Trophoblast cell (in vitro differentiated cells and primary cell): ENCODE measurements around the gene B4GAT1.

Experiments
- DNase-seq, 2 donors: peaks; one replicate each; pipeline ENCODE4 v3.0.0-alpha.2; 2016
- H2AFZ ChIP-seq: 2 replicates; pipeline ENCODE4 v1.6.1; 2013; ENCODE audit warnings: low read length, moderate library complexity, mild to moderate bottlenecking; ENCODE audit not compliant: insufficient read depth, poor library complexity
- H2AK5ac ChIP-seq: 2 replicates; pipeline ENCODE4 v1.6.1; 2013; ENCODE audit warnings: mild to moderate bottlenecking, low read length
- H2BK120ac ChIP-seq: 2 replicates; pipeline ENCODE4 v1.6.1; 2013; ENCODE audit warnings: low read length, mild to moderate bottlenecking, moderate library complexity; ENCODE audit not compliant: insufficient read depth, poor library complexity
- H2BK12ac ChIP-seq: 2 replicates; pipeline ENCODE4 v1.6.1; 2013; ENCODE audit warnings: mild to moderate bottlenecking, low read length, moderate library complexity
- H2BK5ac ChIP-seq: 2 replicates; pipeline ENCODE4 v1.6.1; 2013; ENCODE audit warnings: low read length, low read depth, moderate library complexity, mild to moderate bottlenecking; ENCODE audit not compliant: poor library complexity
- H3K14ac ChIP-seq: 2 replicates; pipeline ENCODE4 v1.6.1; 2013; ENCODE audit warnings: mild to moderate bottlenecking, low read length
- H3K18ac ChIP-seq: 2 replicates; pipeline ENCODE4 v1.6.1; 2013; ENCODE audit warnings: mild to moderate bottlenecking, low read length
- H3K23ac ChIP-seq: 2 replicates; pipeline ENCODE4 v1.6.1; 2013; ENCODE audit warnings: low read length
- H3K27ac ChIP-seq: 2 replicates; pipeline ENCODE4 v1.5.1; 2013; ENCODE audit warnings: low read depth, mild to moderate bottlenecking, inconsistent platforms, low read length, moderate library complexity
- H3K27me3 ChIP-seq: 2 replicates; pipeline ENCODE4 v1.6.1; 2013; ENCODE audit warnings: inconsistent platforms, mild to moderate bottlenecking, low read length, moderate library complexity; ENCODE audit not compliant: insufficient read depth
- H3K36me3 ChIP-seq, 2 experiments: 1 replicate in 1 of 2; 2 replicates in 1 of 2; pipeline ENCODE4 v1.6.1; 2013; ENCODE audit warnings: low read length in 2 of 2, mild to moderate bottlenecking in 2 of 2, moderate library complexity in 1 of 2; ENCODE audit not compliant: insufficient read depth in 2 of 2, control insufficient read depth in 1 of 2
- H3K4ac ChIP-seq: 2 replicates; pipeline ENCODE4 v1.6.1; 2013; ENCODE audit warnings: low read depth, mild to moderate bottlenecking, low read length, moderate library complexity
- H3K4me1 ChIP-seq, 2 experiments: 1 replicate in 1 of 2; 2 replicates in 1 of 2; pipeline ENCODE4 v1.6.1; 2013; ENCODE audit warnings: low read length in 2 of 2, mild to moderate bottlenecking in 2 of 2, moderate library complexity in 1 of 2; ENCODE audit not compliant: insufficient read depth in 2 of 2, control insufficient read depth in 1 of 2
- H3K4me2 ChIP-seq: 2 replicates; pipeline ENCODE4 v1.6.1; 2013; ENCODE audit warnings: inconsistent platforms, mild to moderate bottlenecking, low read length, moderate library complexity
- H3K4me3 ChIP-seq: 2 replicates; pipeline ENCODE4 v1.5.1; 2013; ENCODE audit warnings: mild to moderate bottlenecking, low read depth, low read length, inconsistent platforms
- H3K79me1 ChIP-seq: one replicate; pipeline ENCODE4 v1.6.1; 2013; ENCODE audit warnings: low read length
- H3K79me2 ChIP-seq: 2 replicates; pipeline ENCODE4 v1.6.1; 2013; ENCODE audit warnings: low read length, mild to moderate bottlenecking; ENCODE audit not compliant: control insufficient read depth, insufficient read depth, poor library complexity
- H3K9ac ChIP-seq: 2 replicates; pipeline ENCODE4 v1.6.1; 2013; ENCODE audit warnings: mild to moderate bottlenecking, low read length
- H3K9me3 ChIP-seq: 2 replicates; pipeline ENCODE4 v1.6.1; 2013; ENCODE audit warnings: low read depth, mild to moderate bottlenecking, control low read depth, inconsistent platforms, low read length; ENCODE audit not compliant: insufficient read depth
- H4K12ac ChIP-seq: 2 replicates; pipeline ENCODE4 v1.6.1; 2013; ENCODE audit warnings: low read depth, mild to moderate bottlenecking, low read length, moderate library complexity
- H4K8ac ChIP-seq: 2 replicates; pipeline ENCODE4 v1.6.1; 2013; ENCODE audit warnings: low read depth, mild to moderate bottlenecking, low read length, moderate library complexity
- H4K91ac ChIP-seq: one replicate; pipeline ENCODE4 v1.6.1; 2013; ENCODE audit warnings: low read depth, mild to moderate bottlenecking, low read length, moderate library complexity
- WGBS: extraction: QIAGEN DNeasy Blood & Tissue Kit; methylation state at CpG from one replicate; pipeline ENCODE4 v1.1.7; 2013; ENCODE audit warnings: missing lambda C conversion rate; ENCODE audit not compliant: insufficient read length, insufficient coverage; ENCODE audit errors: extremely low coverage; 5-methylcytosine and 5-hydroxymethylcytosine counted together

The B4GAT1 gene

GRCh38 chr11:66317723-66318599, 29.5 kb downstream of the B4GAT1 start:
- Histone ChIP-seq H3K14ac (peak overlapping the region; percentile 82), H2BK120ac (peak overlapping the region; percentile 80), H2BK5ac (peak overlapping the region; percentile 17)

DNA sequence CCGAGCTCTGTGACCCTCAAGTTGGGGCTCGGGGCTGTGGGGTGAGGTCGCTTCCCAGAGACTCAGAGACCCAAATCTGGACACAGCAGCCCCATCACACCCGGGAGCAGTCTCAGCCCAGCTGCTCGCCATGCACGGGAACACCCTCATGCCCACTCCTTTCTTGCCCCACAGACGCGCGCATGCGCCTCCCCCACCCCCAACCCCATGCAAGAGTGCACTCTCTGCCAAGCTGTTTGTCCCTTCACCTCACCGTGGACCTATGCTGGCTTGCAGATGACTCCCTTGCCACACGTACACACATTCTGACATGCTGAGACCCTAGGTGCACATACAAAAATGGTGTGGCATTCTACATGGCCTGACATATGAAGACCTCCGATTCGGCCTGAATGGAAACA, 30.1 kb downstream of the B4GAT1 start:
- H3K18ac ChIP-seq: peak overlapping the region; percentile 93
- H3K4me3 ChIP-seq: no peak overlapping the region
- H3K4me2 ChIP-seq: peak overlapping the region; percentile 11
- peak overlapping the region; percentile 82 for H3K14ac ChIP-seq
- H4K8ac ChIP-seq: peak overlapping the region; percentile 40
- H3K4me1 ChIP-seq: peaks cover 37 to 43% of the 10 kb centered on the region in 2 experiments
- H3K79me2 ChIP-seq: no peaks in the 10 kb centered on the region
- DNase-seq: no peak
- no peaks in the 10 kb centered on the region for H3K27me3 ChIP-seq
- H3K4ac ChIP-seq: peak overlapping the region; percentile 42
- peak overlapping the region; percentile 83 for H2BK12ac ChIP-seq
- H2BK5ac ChIP-seq: peak overlapping the region; percentile 15
- H3K27ac ChIP-seq: peak overlapping the region; percentile 58
- peak overlapping the region; percentile 27 for H4K12ac ChIP-seq
- H2AK5ac ChIP-seq: peak overlapping the region; percentile 91
- H3K9me3 ChIP-seq: peaks cover 7% of the 10 kb centered on the region
- peaks cover 26% of the 10 kb centered on the region for H3K79me1 ChIP-seq
- peak overlapping the region; percentile 78 for H4K91ac ChIP-seq
- H3K9ac ChIP-seq: no peak overlapping the region
- H3K23ac ChIP-seq: no peak overlapping the region
- peak overlapping the region; percentile 83 for H2AFZ ChIP-seq
- H3K36me3 ChIP-seq: no peaks in the 10 kb centered on the region
- peak overlapping the region; percentile 80 for H2BK120ac ChIP-seq
- WGBS: no CpG with 5 or more reads among the region's 14 CpGs

More at GRCh38 chr11:66317723-66318599, 29.5 kb downstream of the B4GAT1 start:
- Histone ChIP-seq H3K27ac (peak overlapping the region; percentile 58), H3K4me3 (no peak overlapping the region), H3K23ac (no peak overlapping the region), H2AFZ (peak overlapping the region; percentile 83), H3K4ac (peak overlapping the region; percentile 42), H3K4me2 (peak overlapping the region; percentile 3), H3K79me1 (peaks cover 26% of the 10 kb centered on the region), H3K27me3 (no peaks in the 10 kb centered on the region), H4K91ac (peak overlapping the region; percentile 78), H3K4me1 (peaks cover 39 to 48% of the 10 kb centered on the region in 2 experiments), H3K9ac (no peak overlapping the region), H2AK5ac (peak overlapping the region; percentile 91), H4K8ac (peak overlapping the region; percentile 40), H3K9me3 (peaks cover 7% of the 10 kb centered on the region), H2BK12ac (peak overlapping the region; percentile 83), H3K18ac (peak overlapping the region; percentile 93), H3K36me3 (no peaks in the 10 kb centered on the region), H3K79me2 (no peaks in the 10 kb centered on the region), H4K12ac (peak overlapping the region; percentile 27)
- no CpG with 5 or more reads among the region's 16 CpGs for WGBS
- DNase-seq: peak; percentile 9 to 50

DNA sequence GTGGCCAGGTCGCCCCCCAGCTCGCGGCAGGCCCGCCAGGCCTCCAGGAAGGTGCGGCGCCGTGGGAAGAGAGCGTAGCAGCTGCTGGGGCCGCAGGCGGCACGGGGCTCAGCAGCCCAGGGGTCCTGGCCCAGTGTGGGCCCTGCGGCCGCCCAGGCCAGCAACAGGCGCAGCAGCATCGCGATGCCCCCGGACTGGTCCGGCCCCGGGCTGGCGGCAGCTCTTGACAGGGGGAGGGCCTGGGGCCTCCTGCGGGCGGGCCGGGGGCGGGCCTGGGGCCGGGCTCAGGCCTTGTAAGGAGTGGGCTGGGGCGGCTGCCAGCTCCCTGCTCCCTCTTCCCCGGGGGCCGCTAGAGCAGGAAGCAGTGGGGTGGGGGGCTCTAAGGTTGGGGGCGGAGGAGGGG, 30.6 kb downstream of the B4GAT1 start, which contains the start of gene CD248:
Gene CD248, minus strand, starts transcription at position 196 of the 403 bp plus-strand sequence. Its CDS starts 17 bp downstream, at position 179.
- H3K27me3 ChIP-seq: no peaks in the 10 kb centered on the region
- H3K23ac ChIP-seq: no peak within 1 kb of the TSS
- H4K12ac ChIP-seq: peak within 1 kb of the TSS; percentile 27
- H2BK12ac ChIP-seq: peak within 1 kb of the TSS; percentile 83
- peaks cover 7% of the 10 kb centered on the region for H3K9me3 ChIP-seq
- H3K4me3 ChIP-seq: peak within 1 kb of the TSS; percentile 20
- peak within 1 kb of the TSS; percentile 78 for H4K91ac ChIP-seq
- H4K8ac ChIP-seq: peak within 1 kb of the TSS; percentile 40
- H3K4ac ChIP-seq: peak within 1 kb of the TSS; percentile 42
- peak within 1 kb of the TSS; percentile 20 for H3K4me2 ChIP-seq
- H2BK5ac ChIP-seq: peak within 1 kb of the TSS; percentile 17
- no peak for DNase-seq
- WGBS: no CpG with 5 or more reads among the region's 29 CpGs
- H3K18ac ChIP-seq: peak within 1 kb of the TSS; percentile 93
- no peaks in the 10 kb centered on the region for H3K36me3 ChIP-seq
- peak within 1 kb of the TSS; percentile 58 for H3K27ac ChIP-seq
- peaks cover 29% of the 10 kb centered on the region for H3K79me1 ChIP-seq
- H3K4me1 ChIP-seq: peaks cover 37 to 44% of the 10 kb centered on the region in 2 experiments
- H2AFZ ChIP-seq: peak within 1 kb of the TSS; percentile 83
- peak within 1 kb of the TSS; percentile 91 for H2AK5ac ChIP-seq
- peak within 1 kb of the TSS; percentile 82 for H3K14ac ChIP-seq
- H2BK120ac ChIP-seq: peak within 1 kb of the TSS; percentile 80
- no peak within 1 kb of the TSS for H3K9ac ChIP-seq
- no peaks in the 10 kb centered on the region for H3K79me2 ChIP-seq

- no peak overlapping the region for H3K4ac ChIP-seq
- H3K18ac ChIP-seq: peak overlapping the region; percentile 40
- H2AFZ ChIP-seq: no peak overlapping the region
- H4K12ac ChIP-seq: no peak overlapping the region
- H2BK12ac ChIP-seq: no peak overlapping the region
- H4K8ac ChIP-seq: peak overlapping the region; percentile 16
- peaks cover 7% of the 10 kb centered on the region for H3K9me3 ChIP-seq
- no peaks in the 10 kb centered on the region for H3K27me3 ChIP-seq
- peak overlapping the region; percentile 20 for H3K4me3 ChIP-seq
- H3K79me1 ChIP-seq: peaks cover 30% of the 10 kb centered on the region
- H3K23ac ChIP-seq: no peak overlapping the region
- no CpG with 5 or more reads among the region's 52 CpGs for WGBS
- peak overlapping the region; percentile 29 for H3K14ac ChIP-seq
- H2BK5ac ChIP-seq: no peak overlapping the region
- DNase-seq: no peak
- H2AK5ac ChIP-seq: peak overlapping the region; percentile 21
- peak overlapping the region; percentile 7 for H2BK120ac ChIP-seq
- H3K27ac ChIP-seq: no peak overlapping the region
- peak overlapping the region; percentile 20 for H3K4me2 ChIP-seq
- no peak overlapping the region for H3K9ac ChIP-seq
- no peaks in the 10 kb centered on the region for H3K79me2 ChIP-seq
- no peaks in the 10 kb centered on the region for H3K36me3 ChIP-seq
- peak overlapping the region; percentile 44 for H4K91ac ChIP-seq
- H3K4me1 ChIP-seq: peaks cover 38 to 45% of the 10 kb centered on the region in 2 experiments
Measured at GRCh38 chr11:66315921-66316811, 31.3 kb downstream of the B4GAT1 start.
